HEK293 (cell line): Measurements from ENCODE around the gene TRIM24.

ENCODE experiments used
- HOXA7 ChIP-seq: sonication (generic); formaldehyde crosslinking; IDR thresholded peaks from 2 replicates; pipeline ENCODE4 v1.8.1; 2022; ENCODE audit warnings: missing genetic modification reagents, borderline replicate concordance
- PATZ1 ChIP-seq: fragments of 450-650 bp; formaldehyde crosslinking; IDR thresholded peaks from 2 replicates; pipeline ENCODE4 v1.5.1; 2016; ENCODE audit warnings: missing biosample characterization, missing genetic modification characterization
- ZBTB49 ChIP-seq: fragments of 450-650 bp; formaldehyde crosslinking; IDR thresholded peaks from 2 replicates; pipeline ENCODE4 v1.5.1; 2016; ENCODE audit warnings: missing biosample characterization, missing genetic modification characterization, low read depth

DNA sequence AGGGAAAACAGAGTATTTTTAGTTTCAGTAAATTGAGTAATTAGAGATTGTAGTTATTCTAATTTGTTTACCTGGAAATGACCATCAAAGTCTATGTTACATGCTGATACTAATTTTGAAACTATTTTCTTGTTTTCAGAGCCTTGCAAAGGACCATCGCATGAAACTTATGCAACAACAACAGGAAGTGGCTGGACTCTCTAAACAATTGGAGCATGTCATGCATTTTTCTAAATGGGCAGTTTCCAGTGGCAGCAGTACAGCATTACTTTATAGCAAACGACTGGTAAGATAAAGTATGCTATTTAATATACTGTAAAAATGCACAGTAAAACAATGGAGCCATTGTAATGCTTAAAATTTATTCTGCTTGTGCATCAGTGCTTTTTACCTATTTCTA, 78.5 kb downstream of the TRIM24 start:
- no peak for TF ChIP-seq PATZ1 (tag by site-specific recombination)
- no peak for TF ChIP-seq ZBTB49 (tag by site-specific recombination)
- no peak for TF ChIP-seq HOXA7 (CRISPR knock-in tag)
